Measurements from ENCODE around the gene CERS6. TPM values are rescaled to one million over a fixed set of nuclear protein-coding genes. Genes with fewer than 3 reads are reported as not detected.

CERS6 gene
- total RNA-seq, 1 donor: 23.9 TPM

GRCh38 chr2:168679741-168680310 is 223.8 kb downstream of the CERS6 start:
- Histone ChIP-seq H2AFZ (ENCODE audit: low read length) (no peak overlapping the region), H3K36me3 (ENCODE audit: insufficient read depth, low read length) (no peaks in the 10 kb centered on the region), H3K27me3 (ENCODE audit: insufficient read depth, low read length) (no peaks in the 10 kb centered on the region), H3K79me2 (ENCODE audit: insufficient read depth, low read length) (no peaks in the 10 kb centered on the region), H3K4me2 (ENCODE audit: insufficient read depth, low read length) (no peak overlapping the region), H3K9me3 (ENCODE audit: low read depth, low read length) (no peaks in the 10 kb centered on the region), H3K4me1 (ENCODE audit: insufficient read depth, low read length) (no peaks in the 10 kb centered on the region), H4K20me1 (ENCODE audit: insufficient read depth, low read length) (no peaks in the 10 kb centered on the region), H3K27ac (ENCODE audit: low read depth, low read length) (no peak overlapping the region), H3K4me3 (ENCODE audit: insufficient read depth, low read length) (no peak overlapping the region)
- no peak for DNase-seq (ENCODE audit: insufficient read length, low spot score, missing footprints)
- TF ChIP-seq CTCF (IDR thresholded peaks at IDR 0.05; ENCODE audit: extremely low read depth, low read depth, low read length): no peak

GRCh38 chr2:168683996-168684395 is 227.9 kb downstream of the CERS6 start:
- TF ChIP-seq CTCF (IDR thresholded peaks at IDR 0.05; ENCODE audit: extremely low read depth, low read depth, low read length): no peak
- Histone ChIP-seq H3K4me1 (ENCODE audit: insufficient read depth, low read length) (peaks cover 24% of the 10 kb centered on the region), H4K20me1 (ENCODE audit: insufficient read depth, low read length) (no peaks in the 10 kb centered on the region), H3K79me2 (ENCODE audit: insufficient read depth, low read length) (no peaks in the 10 kb centered on the region), H3K9me3 (ENCODE audit: low read depth, low read length) (no peaks in the 10 kb centered on the region), H3K4me2 (ENCODE audit: insufficient read depth, low read length) (no peak overlapping the region), H3K27me3 (ENCODE audit: insufficient read depth, low read length) (no peaks in the 10 kb centered on the region), H3K36me3 (ENCODE audit: insufficient read depth, low read length) (no peaks in the 10 kb centered on the region), H3K4me3 (ENCODE audit: insufficient read depth, low read length) (no peak overlapping the region), H2AFZ (ENCODE audit: low read length) (no peak overlapping the region), H3K27ac (ENCODE audit: low read depth, low read length) (no peak overlapping the region)
- DNase-seq (ENCODE audit: insufficient read length, low spot score, missing footprints): no peak

GRCh38 chr2:168684921-168685599 is 229.0 kb downstream of the CERS6 start:
- DNase-seq (ENCODE audit: insufficient read length, low spot score, missing footprints): no peak
- no peaks in the 10 kb centered on the region for H3K36me3 ChIP-seq (ENCODE audit: insufficient read depth, low read length)
- no peaks in the 10 kb centered on the region for H3K9me3 ChIP-seq (ENCODE audit: low read depth, low read length)
- no peaks in the 10 kb centered on the region for H3K79me2 ChIP-seq (ENCODE audit: insufficient read depth, low read length)
- TF ChIP-seq CTCF (IDR thresholded peaks at IDR 0.05; ENCODE audit: extremely low read depth, low read depth, low read length): no peak
- H3K4me2 ChIP-seq (ENCODE audit: insufficient read depth, low read length): no peak overlapping the region
- no peak overlapping the region for H3K27ac ChIP-seq (ENCODE audit: low read depth, low read length)
- no peak overlapping the region for H2AFZ ChIP-seq (ENCODE audit: low read length)
- H4K20me1 ChIP-seq (ENCODE audit: insufficient read depth, low read length): no peaks in the 10 kb centered on the region
- peaks cover 24% of the 10 kb centered on the region for H3K4me1 ChIP-seq (ENCODE audit: insufficient read depth, low read length)
- H3K27me3 ChIP-seq (ENCODE audit: insufficient read depth, low read length): no peaks in the 10 kb centered on the region
- no peak overlapping the region for H3K4me3 ChIP-seq (ENCODE audit: insufficient read depth, low read length)

GRCh38 chr2:168685600-168686451 is 229.8 kb downstream of the CERS6 start:
- no peak for TF ChIP-seq CTCF (IDR thresholded peaks at IDR 0.05; ENCODE audit: extremely low read depth, low read depth, low read length)
- Histone ChIP-seq H3K79me2 (ENCODE audit: insufficient read depth, low read length) (no peaks in the 10 kb centered on the region), H4K20me1 (ENCODE audit: insufficient read depth, low read length) (no peaks in the 10 kb centered on the region), H2AFZ (ENCODE audit: low read length) (no peak overlapping the region), H3K4me2 (ENCODE audit: insufficient read depth, low read length) (peak overlapping the region; percentile 61), H3K4me1 (ENCODE audit: insufficient read depth, low read length) (peaks cover 24% of the 10 kb centered on the region), H3K36me3 (ENCODE audit: insufficient read depth, low read length) (no peaks in the 10 kb centered on the region), H3K4me3 (ENCODE audit: insufficient read depth, low read length) (no peak overlapping the region), H3K9me3 (ENCODE audit: low read depth, low read length) (no peaks in the 10 kb centered on the region), H3K27me3 (ENCODE audit: insufficient read depth, low read length) (no peaks in the 10 kb centered on the region), H3K27ac (ENCODE audit: low read depth, low read length) (peak overlapping the region; percentile 59)
- no peak for DNase-seq (ENCODE audit: insufficient read length, low spot score, missing footprints)

All from osteoblast (primary cell).